22Rv1 (cell line): ENCODE measurements around the gene LDLR.

ENCODE experiments used
- H3K27ac ChIP-seq: fragments of 450-650 bp; 2 replicates; pipeline ENCODE4 v1.5.1; 2017
- CTCF ChIP-seq: fragments of 450-650 bp; IDR thresholded peaks from 2 replicates; pipeline ENCODE4 v1.5.1; 2017; ENCODE audit warnings: mild to moderate bottlenecking
- ZFX ChIP-seq: fragments of 450-650 bp; IDR thresholded peaks from 2 replicates; pipeline ENCODE4 v1.6.1; 2017; ENCODE audit warnings: antibody characterized with exemption, borderline replicate concordance

LDLR gene

GRCh38 chr19:11090997-11091702, 1.9 kb downstream of the LDLR start:
- TF ChIP-seq CTCF (no peak), ZFX (no peak)
- H3K27ac ChIP-seq = peak overlapping the region; percentile 97

GRCh38 chr19:11091703-11092153, 2.5 kb downstream of the LDLR start:
- TF ChIP-seq ZFX (no peak), CTCF (no peak)
- peak overlapping the region; percentile 97 for H3K27ac ChIP-seq

GRCh38 chr19:11092181-11092538, 2.9 kb downstream of the LDLR start:
- no peak for TF ChIP-seq CTCF
- no peak for TF ChIP-seq ZFX
- peak overlapping the region; percentile 97 for H3K27ac ChIP-seq

- TF ChIP-seq ZFX (no peak), CTCF (no peak)
- H3K27ac ChIP-seq = peak overlapping the region; percentile 97; the same call in 1 of the 2 replicates
Observed at GRCh38 chr19:11093689-11094238, 4.5 kb downstream of the LDLR start.

GRCh38 chr19:11094520-11094894, 5.2 kb downstream of the LDLR start:
- TF ChIP-seq CTCF = no peak
- no peak for TF ChIP-seq ZFX

GRCh38 chr19:11096210-11096841, 7.1 kb downstream of the LDLR start:
- H3K27ac ChIP-seq = peak overlapping the region; percentile 40; the same call in 1 of the 2 replicates
- TF ChIP-seq ZFX (no peak), CTCF (no peak)

More at GRCh38 chr19:11094520-11094894, 5.2 kb downstream of the LDLR start:
- H3K27ac ChIP-seq = peak overlapping the region; percentile 40

- 0 out of 2 replicates have a peak overlapping the region, but pooled peaks have one; percentile 9 for H3K27ac ChIP-seq
Observed at GRCh38 chr19:11097367-11097766, 8.1 kb downstream of the LDLR start.
